ENCODE results near the gene SCAMP3. TPM values are rescaled to one million over a fixed set of nuclear protein-coding genes. Genes with fewer than 3 reads are reported as not detected.
A peak's percentile ranks its signal among the peaks of the same experiment; 100 is the strongest.
"Not testable (repeated sequence)": the region's sequence is repeated elsewhere in the genome, so short reads cannot be mapped to it uniquely, and the experiment has no call there.

The SCAMP3 gene
- total and polyA plus RNA-seq, 2 of the 4 experiments (the other 2 are of a cell fraction): 30.5 to 118 TPM

- H3K4ac ChIP-seq (ENCODE audit: low read depth, low read length); H2BK20ac ChIP-seq (ENCODE audit: low read depth, low read length); H4K5ac ChIP-seq (ENCODE audit: low read depth, low read length); H3K27me3 ChIP-seq (ENCODE audit: control insufficient read depth, insufficient read depth, low read length); H3K14ac ChIP-seq (replicated peaks; ENCODE audit: low read depth, low read length); H2BK15ac ChIP-seq (ENCODE audit: low read depth, low read length); CTCF ChIA-PET; H2AK9ac ChIP-seq (replicated peaks; ENCODE audit: low read depth, low read length, poor library complexity); H2BK120ac ChIP-seq (ENCODE audit: low read depth, low read length); dilution Hi-C loops (cut with HindIII; ENCODE audit: low sequenced_read_pairs, unreplicated experiment); in situ Hi-C loops (cut with MboI; ENCODE audit: low sequenced_read_pairs); DNase-seq; H4K91ac ChIP-seq (ENCODE audit: insufficient read depth, low read depth, low read length); H4K20me1 ChIP-seq (ENCODE audit: insufficient read depth, low read length); H3K9ac ChIP-seq (ENCODE audit: low read depth, low read length); H2AFZ ChIP-seq (replicated peaks; ENCODE audit: low read length, poor library complexity); POLR2A ChIA-PET (ENCODE audit: unreplicated experiment); H3K18ac ChIP-seq (ENCODE audit: low read depth, low read length); BruUV-seq (replicated peaks); H3K27ac ChIP-seq (ENCODE audit: insufficient read depth, low read length); H3K9me3 ChIP-seq (ENCODE audit: control insufficient read depth, insufficient read depth, low read length); H2AK5ac ChIP-seq (ENCODE audit: low read depth, low read length); H3K23ac ChIP-seq (ENCODE audit: low read depth, low read length); intact Hi-C loops (cut with micrococcal nuclease); H3K9me1 ChIP-seq (ENCODE audit: insufficient read depth, low read length); ATAC-seq (ENCODE audit: low read depth); H3K36me3 ChIP-seq (ENCODE audit: control insufficient read depth, insufficient read depth, low read length); H3K56ac ChIP-seq (ENCODE audit: extremely low read depth, insufficient read depth, low read length); H3K4me3 ChIP-seq (ENCODE audit: insufficient read depth, low read depth, low read length); H3K4me2 ChIP-seq (ENCODE audit: low read depth, low read length); H2BK5ac ChIP-seq (ENCODE audit: low read depth, low read length, poor library complexity, severe bottlenecking): not testable (repeated sequence)
- no CpG with 5 or more reads among the region's 10 CpGs for WGBS, 2 experiments (ENCODE audit: extremely low coverage in 2 of 2, insufficient read length in 1 of 2)
- Histone ChIP-seq H3K4me1 (ENCODE audit: control insufficient read depth, insufficient read depth, low read length) (peaks cover 15% of the 10 kb centered on the region), H4K8ac (ENCODE audit: low read depth in 2 of 2, low read length in 2 of 2) (peak overlapping the region; percentile 61 to 95; a peak in 1 of 4 replicates), H3K79me1 (ENCODE audit: low read depth in 1 of 2, low read length in 2 of 2) (peaks cover 10 to 27% of the 10 kb centered on the region in 2 experiments)
Observed at GRCh38 chr1:155220211-155220965, 41.8 kb downstream of the SCAMP3 start.
